HepG2 (cell line): ENCODE results near the gene CMTM2. TPM values are rescaled to one million over a fixed set of nuclear protein-coding genes. Genes with fewer than 3 reads are reported as not detected.

Experiments
- ATAC-seq: fragments of 200-7000 bp; cut with Tn5 transposase; 3 replicates; pipeline ENCODE4 v1.9.1; 2020; ENCODE audit warnings: mild to moderate bottlenecking, moderate library complexity
- BruUV-seq: library from RNA; stranded (reverse); fragments of 400-500 nt; replicated peaks from 2 replicates; lab custom pipeline; 2021; lab: Mats Ljungman, UMichigan
- CTCF ChIA-PET: fragments of 300-600 bp; formaldehyde crosslinking; extraction: SDS; loops from one replicate; lab custom pipeline; 2021; ENCODE audit warnings: low total read pairs, inconsistent platforms, low intra/inter-chr PET ratio; lab: Yijun Ruan, JAX
- POLR2A ChIA-PET: fragments of 350-600 bp; sonication (Branson Sonifier 250); formaldehyde crosslinking; loops from one replicate; lab custom pipeline; 2020; ENCODE audit warnings: antibody characterized with exemption, inconsistent platforms; lab: Yijun Ruan, JAX
- DNase-seq: peaks from one replicate; pipeline ENCODE4 v3.0.0-alpha.2; 2015; ENCODE audit warnings: low spot score
- FAIRE-seq: peaks from 3 replicates; lab custom pipeline; 2011; peaks lifted over from hg19 to GRCh38; lab: Jason Lieb, UNC
- H2AFZ ChIP-seq: one replicate; pipeline ENCODE4 v1.6.1; 2011; ENCODE audit warnings: low read length, inconsistent platforms
- H3K27ac ChIP-seq: fragments of 300-600 bp; 3 replicates; pipeline ENCODE4 v1.8.0; 2011; ENCODE audit warnings: mixed run types, mild to moderate bottlenecking, mixed read lengths, low read length, inconsistent platforms; ENCODE audit not compliant: insufficient read depth; ENCODE audit errors: extremely low read length
- H3K27me3 ChIP-seq, 2 experiments: fragments of 200-600 bp in 1 of 2; 2 replicates in 1 of 2; 3 replicates in 1 of 2; pipeline versions ENCODE4 v1.6.0 to v1.8.0; 2011; ENCODE audit warnings: low read length in 2 of 2, mild to moderate bottlenecking in 2 of 2, moderate library complexity in 2 of 2, inconsistent platforms in 1 of 2; ENCODE audit not compliant: insufficient read depth in 2 of 2, control insufficient read depth in 1 of 2
- H3K36me3 ChIP-seq, 2 experiments: fragments of 200-600 bp in 1 of 2; replicated peaks in 1 of 2; 2 replicates in 1 of 2; 3 replicates in 1 of 2; pipeline versions ENCODE4 v1.5.1 to v1.8.0; 2011; ENCODE audit warnings: low read length in 2 of 2, inconsistent platforms in 1 of 2; ENCODE audit not compliant: insufficient read depth in 2 of 2, control insufficient read depth in 1 of 2
- H3K4me1 ChIP-seq: 2 replicates; pipeline ENCODE4 v1.5.1; 2012; ENCODE audit warnings: low read length, inconsistent platforms; ENCODE audit not compliant: insufficient read depth
- H3K4me2 ChIP-seq: 2 replicates; pipeline ENCODE4 v1.6.0; 2011; ENCODE audit warnings: low read depth, low read length, inconsistent platforms
- H3K4me3 ChIP-seq, 3 experiments: fragments of 200-600 bp in 1 of 3; sonication (generic), shearing (Covaris generic) in 1 of 3; replicated peaks in 1 of 3; 2 replicates each; pipeline ENCODE4 v1.5.1; 2011 to 2016; ENCODE audit warnings: low read length in 3 of 3, inconsistent platforms in 2 of 3, low read depth in 2 of 3, mild to moderate bottlenecking in 2 of 3, control low read depth in 1 of 3, mixed read lengths in 1 of 3; ENCODE audit not compliant: insufficient read depth in 1 of 3
- H3K79me2 ChIP-seq: one replicate; pipeline ENCODE4 v1.6.1; 2011; ENCODE audit warnings: low read length, inconsistent platforms; ENCODE audit not compliant: insufficient read depth
- H3K9ac ChIP-seq: 2 replicates; pipeline ENCODE4 v1.6.0; 2011; ENCODE audit warnings: mild to moderate bottlenecking, low read depth, low read length, inconsistent platforms; ENCODE audit not compliant: insufficient read depth
- H3K9me3 ChIP-seq: 2 replicates; pipeline ENCODE4 v1.5.1; 2012; ENCODE audit warnings: mild to moderate bottlenecking, low read length
- H4K20me1 ChIP-seq: 2 replicates; pipeline ENCODE4 v1.6.0; 2011; ENCODE audit warnings: inconsistent platforms, mild to moderate bottlenecking, low read length, moderate library complexity; ENCODE audit not compliant: insufficient read depth
- DPF2 ChIP-seq: sonication (generic); formaldehyde crosslinking; IDR thresholded peaks from 2 replicates; pipeline ENCODE4 v1.4.0; 2020; ENCODE audit warnings: mild to moderate bottlenecking, low read depth, missing genetic modification reagents, borderline replicate concordance
- HDAC2 ChIP-seq: sonication (generic); formaldehyde crosslinking; IDR thresholded peaks from 2 replicates; pipeline ENCODE4 v1.4.0; 2020; ENCODE audit warnings: missing genetic modification reagents
- HOXD1 ChIP-seq: sonication (generic); formaldehyde crosslinking; IDR thresholded peaks from 2 replicates; pipeline ENCODE4 v1.5.0; 2020; ENCODE audit warnings: missing genetic modification reagents
- KAT2B ChIP-seq: fragments of 150-350 bp; IDR thresholded peaks from 2 replicates; pipeline ENCODE4 v1.6.1; 2014; ENCODE audit warnings: low read depth, low read length, borderline replicate concordance
- MBD4 ChIP-seq: IDR thresholded peaks from 2 replicates; pipeline ENCODE4 v1.6.1; 2012; ENCODE audit warnings: low read length, inconsistent platforms, borderline replicate concordance
- MBNL3 ChIP-seq: fragments of 250-450 bp; sonication (Bioruptor Pico); conservative IDR thresholded peaks from 2 replicates; pipeline ENCODE4 v1.8.0; 2022; ENCODE audit warnings: mild to moderate bottlenecking, inconsistent platforms
- PHF20 ChIP-seq: sonication (generic); formaldehyde crosslinking; IDR thresholded peaks from 2 replicates; pipeline ENCODE4 v1.5.0; 2020; ENCODE audit warnings: mild to moderate bottlenecking, missing genetic modification reagents
- SIN3A ChIP-seq: IDR thresholded peaks from 2 replicates; pipeline ENCODE4 v1.6.1; 2011; ENCODE audit warnings: low read depth, mild to moderate bottlenecking, control low read depth, low read length, borderline replicate concordance
- SP1 ChIP-seq, 2 experiments: fragments of 450-650 bp in 1 of 2; sonication (generic) in 1 of 2; formaldehyde crosslinking in 1 of 2; IDR thresholded peaks; 2 replicates each; pipeline versions ENCODE4 v1.4.0 to v1.6.1; 2016 to 2020; ENCODE audit warnings: missing genetic modification reagents in 1 of 2
- ZC3H13 ChIP-seq: sonication (generic); formaldehyde crosslinking; IDR thresholded peaks from 2 replicates; pipeline ENCODE4 v1.8.1; 2023; ENCODE audit warnings: mild to moderate bottlenecking, missing genetic modification reagents, moderate library complexity
- ZNF772 ChIP-seq: sonication (generic); formaldehyde crosslinking; IDR thresholded peaks from 2 replicates; pipeline ENCODE4 v1.5.0; 2020; ENCODE audit warnings: mild to moderate bottlenecking, missing genetic modification reagents
- WGBS: methylation state at CpG from one replicate; pipeline ENCODE4 v1.1.6; 2017; ENCODE audit warnings: low lambda C conversion rate; 5-methylcytosine and 5-hydroxymethylcytosine counted together
- in situ Hi-C: cut with HindIII; loops from 2 replicates; pipeline ENCODE4 v1.10.0; 2017; ENCODE audit warnings: low pct_unique_long_range_greater_than_20kb; ENCODE audit not compliant: extremely low pct_ligation_motif_present
- intact Hi-C: fragments of 100-400 bp; cut with micrococcal nuclease; formaldehyde crosslinking; loops from one replicate; pipeline ENCODE4 v1.10.0; 2022; ENCODE audit not compliant: unreplicated experiment
- polyA plus RNA-seq, 8 experiments: library from polyadenylated mRNA; depleted of rRNA in 3 of 8; stranded (reverse) in 7 of 8; unstranded in 1 of 8; fragments of >200 nt; fragmentation: Illumina TruSeq in 4 of 8; extraction: Trizol in 4 of 8; gene quantifications; 2 replicates each; pipeline versions ENCODE4 v1.2.1 to v1.2.3, GENCODE V29; 2011 to 2016; ENCODE audit warnings: low read depth in 4 of 8, missing spikeins in 1 of 8, mixed read lengths in 1 of 8; ENCODE audit not compliant: insufficient read depth in 1 of 8
- total RNA-seq, 5 experiments: library from RNA; depleted of rRNA; stranded (reverse); fragments of >200 nt; fragmentation: Illumina TruSeq; extraction: Trizol; gene quantifications; 2 replicates each; pipeline ENCODE4 v1.2.3, GENCODE V29; 2016; ENCODE audit warnings: low read depth in 1 of 5
- TF ChIP-seq, protein P1 (sequence below): sonication (generic); formaldehyde crosslinking; IDR thresholded peaks from 2 replicates; pipeline ENCODE4 v1.5.1; 2020; ENCODE audit warnings: mild to moderate bottlenecking, missing genetic modification reagents
- TF ChIP-seq, protein P2 (sequence below): sonication (generic); formaldehyde crosslinking; IDR thresholded peaks from 2 replicates; pipeline ENCODE4 v1.8.1; 2023; ENCODE audit warnings: mild to moderate bottlenecking, missing genetic modification reagents
- TF ChIP-seq, protein P3 (sequence below): sonication (generic); formaldehyde crosslinking; IDR thresholded peaks from 2 replicates; pipeline ENCODE4 v1.5.0; 2020; ENCODE audit warnings: mild to moderate bottlenecking, missing genetic modification reagents, borderline replicate concordance
- TF ChIP-seq, protein P4 (sequence below): sonication (generic); formaldehyde crosslinking; IDR thresholded peaks from 2 replicates; pipeline ENCODE4 v1.5.1; 2020; ENCODE audit warnings: missing genetic modification reagents, mild to moderate bottlenecking, borderline replicate concordance

Gene CMTM2
- total and polyA plus RNA-seq, 2 of the 13 experiments (the other 11 are each of a cell fraction or from before 2014, with no cell fraction given) = not detected

DNA sequence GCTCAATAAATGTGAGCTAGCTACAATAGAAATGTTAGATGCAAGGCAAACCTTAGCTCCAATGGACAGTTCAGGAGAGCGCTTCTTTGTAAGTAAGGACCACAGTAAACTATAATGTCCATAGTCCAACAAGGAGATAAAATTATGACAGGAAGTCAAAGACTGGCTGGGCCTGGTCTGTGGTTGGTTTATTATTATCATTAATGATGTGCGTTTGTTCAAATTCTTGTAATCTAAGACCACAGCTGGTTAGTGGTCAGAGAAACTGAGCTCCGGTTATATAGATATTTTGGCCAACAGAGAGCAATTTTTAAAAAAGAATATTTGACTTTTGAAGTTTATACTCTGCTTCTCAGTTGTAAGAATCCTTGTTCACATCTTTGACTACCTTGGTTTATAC, 4.7 kb upstream of the CMTM2 start (continued):
- TF ChIP-seq, protein P1, sequence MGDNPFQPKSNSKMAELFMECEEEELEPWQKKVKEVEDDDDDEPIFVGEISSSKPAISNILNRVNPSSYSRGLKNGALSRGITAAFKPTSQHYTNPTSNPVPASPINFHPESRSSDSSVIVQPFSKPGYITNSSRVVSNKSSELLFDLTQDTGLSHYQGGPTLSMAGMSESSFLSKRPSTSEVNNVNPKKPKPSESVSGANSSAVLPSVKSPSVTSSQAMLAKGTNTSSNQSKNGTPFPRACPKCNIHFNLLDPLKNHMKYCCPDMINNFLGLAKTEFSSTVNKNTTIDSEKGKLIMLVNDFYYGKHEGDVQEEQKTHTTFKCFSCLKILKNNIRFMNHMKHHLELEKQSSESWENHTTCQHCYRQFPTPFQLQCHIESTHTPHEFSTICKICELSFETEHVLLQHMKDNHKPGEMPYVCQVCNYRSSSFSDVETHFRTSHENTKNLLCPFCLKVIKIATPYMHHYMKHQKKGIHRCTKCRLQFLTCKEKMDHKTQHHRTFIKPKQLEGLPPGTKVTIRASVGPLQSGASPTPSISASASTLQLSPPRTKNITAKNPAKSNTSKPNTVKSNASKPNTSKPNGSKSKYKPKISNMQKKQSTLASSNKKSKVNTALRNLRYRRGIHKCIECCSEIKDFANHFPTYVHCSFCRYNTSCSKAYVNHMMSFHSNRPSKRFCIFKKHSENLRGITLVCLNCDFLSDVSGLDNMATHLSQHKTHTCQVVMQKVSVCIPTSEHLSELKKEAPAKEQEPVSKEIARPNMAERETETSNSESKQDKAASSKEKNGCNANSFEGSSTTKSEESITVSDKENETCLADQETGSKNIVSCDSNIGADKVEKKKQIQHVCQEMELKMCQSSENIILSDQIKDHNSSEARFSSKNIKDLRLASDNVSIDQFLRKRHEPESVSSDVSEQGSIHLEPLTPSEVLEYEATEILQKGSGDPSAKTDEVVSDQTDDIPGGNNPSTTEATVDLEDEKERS (CRISPR knock-in tag) = no peak
- TF ChIP-seq SP1 (IDR thresholded peaks at IDR 0.05) = no peak
- no peak for TF ChIP-seq SP1 (CRISPR knock-in tag; IDR thresholded peaks at IDR 0.05)
- no peak for TF ChIP-seq SIN3A
- TF ChIP-seq, protein P2, sequence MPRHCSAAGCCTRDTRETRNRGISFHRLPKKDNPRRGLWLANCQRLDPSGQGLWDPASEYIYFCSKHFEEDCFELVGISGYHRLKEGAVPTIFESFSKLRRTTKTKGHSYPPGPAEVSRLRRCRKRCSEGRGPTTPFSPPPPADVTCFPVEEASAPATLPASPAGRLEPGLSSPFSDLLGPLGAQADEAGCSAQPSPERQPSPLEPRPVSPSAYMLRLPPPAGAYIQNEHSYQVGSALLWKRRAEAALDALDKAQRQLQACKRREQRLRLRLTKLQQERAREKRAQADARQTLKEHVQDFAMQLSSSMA (CRISPR knock-in tag) = no peak
- TF ChIP-seq MBD4 = no peak
- TF ChIP-seq HOXD1 (CRISPR knock-in tag) = no peak

DNA sequence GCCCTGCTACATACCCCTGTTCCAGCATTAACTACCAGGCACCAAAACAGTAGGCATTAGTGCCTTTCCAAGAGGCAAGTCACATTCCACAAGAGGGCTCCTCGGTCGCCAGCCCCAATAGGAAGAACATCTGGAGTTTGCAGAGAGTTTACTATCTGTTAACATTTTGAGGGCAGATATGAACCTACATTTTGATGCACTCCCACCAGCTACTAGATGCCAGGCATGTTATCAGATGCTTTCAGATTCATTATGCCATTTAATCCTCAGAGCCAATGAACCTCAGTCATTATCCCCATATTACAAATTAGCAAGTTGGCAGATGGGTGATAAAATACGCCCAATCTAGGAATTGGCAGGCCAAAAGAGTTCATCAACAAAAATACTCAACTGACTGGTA, 4.2 kb upstream of the CMTM2 start:
- Histone ChIP-seq H4K20me1 (no peaks in the 10 kb centered on the region), H3K9me3 (no peaks in the 10 kb centered on the region), H3K4me2 (no peak overlapping the region), H3K4me3 (no peak overlapping the region), H3K36me3 (no peaks in the 10 kb centered on the region), H3K79me2 (no peaks in the 10 kb centered on the region), H3K27me3 (peaks cover 0 to 14% of the 10 kb centered on the region in 2 experiments; a peak in 2 of 5 replicates), H3K27ac (no peak overlapping the region), H2AFZ (no peak overlapping the region), H3K4me1 (no peaks in the 10 kb centered on the region), H3K9ac (no peak overlapping the region)
- FAIRE-seq = no peak
- in situ Hi-C loops = no loop called here
- no TSS peak for BruUV-seq
- CTCF ChIA-PET = no interaction called here
- POLR2A ChIA-PET = no interaction called here
- intact Hi-C loops = no loop called here
- no peak for ATAC-seq
- DNase-seq = no peak
- WGBS = 62% methylated on average over 3 of the region's 3 CpGs
- TF ChIP-seq PHF20 (CRISPR knock-in tag) (no peak), ZC3H13 (CRISPR knock-in tag) (no peak), KAT2B (no peak), ZNF772 (no peak), DPF2 (CRISPR knock-in tag) (no peak), HDAC2 (CRISPR knock-in tag) (no peak), MBNL3 (no peak)
- TF ChIP-seq, protein P3, sequence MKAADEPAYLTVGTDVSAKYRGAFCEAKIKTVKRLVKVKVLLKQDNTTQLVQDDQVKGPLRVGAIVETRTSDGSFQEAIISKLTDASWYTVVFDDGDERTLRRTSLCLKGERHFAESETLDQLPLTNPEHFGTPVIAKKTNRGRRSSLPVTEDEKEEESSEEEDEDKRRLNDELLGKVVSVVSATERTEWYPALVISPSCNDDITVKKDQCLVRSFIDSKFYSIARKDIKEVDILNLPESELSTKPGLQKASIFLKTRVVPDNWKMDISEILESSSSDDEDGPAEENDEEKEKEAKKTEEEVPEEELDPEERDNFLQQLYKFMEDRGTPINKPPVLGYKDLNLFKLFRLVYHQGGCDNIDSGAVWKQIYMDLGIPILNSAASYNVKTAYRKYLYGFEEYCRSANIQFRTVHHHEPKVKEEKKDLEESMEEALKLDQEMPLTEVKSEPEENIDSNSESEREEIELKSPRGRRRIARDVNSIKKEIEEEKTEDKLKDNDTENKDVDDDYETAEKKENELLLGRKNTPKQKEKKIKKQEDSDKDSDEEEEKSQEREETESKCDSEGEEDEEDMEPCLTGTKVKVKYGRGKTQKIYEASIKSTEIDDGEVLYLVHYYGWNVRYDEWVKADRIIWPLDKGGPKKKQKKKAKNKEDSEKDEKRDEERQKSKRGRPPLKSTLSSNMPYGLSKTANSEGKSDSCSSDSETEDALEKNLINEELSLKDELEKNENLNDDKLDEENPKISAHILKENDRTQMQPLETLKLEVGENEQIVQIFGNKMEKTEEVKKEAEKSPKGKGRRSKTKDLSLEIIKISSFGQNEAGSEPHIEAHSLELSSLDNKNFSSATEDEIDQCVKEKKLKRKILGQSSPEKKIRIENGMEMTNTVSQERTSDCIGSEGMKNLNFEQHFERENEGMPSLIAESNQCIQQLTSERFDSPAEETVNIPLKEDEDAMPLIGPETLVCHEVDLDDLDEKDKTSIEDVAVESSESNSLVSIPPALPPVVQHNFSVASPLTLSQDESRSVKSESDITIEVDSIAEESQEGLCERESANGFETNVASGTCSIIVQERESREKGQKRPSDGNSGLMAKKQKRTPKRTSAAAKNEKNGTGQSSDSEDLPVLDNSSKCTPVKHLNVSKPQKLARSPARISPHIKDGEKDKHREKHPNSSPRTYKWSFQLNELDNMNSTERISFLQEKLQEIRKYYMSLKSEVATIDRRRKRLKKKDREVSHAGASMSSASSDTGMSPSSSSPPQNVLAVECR (CRISPR knock-in tag) = no peak
- TF ChIP-seq, protein P4, sequence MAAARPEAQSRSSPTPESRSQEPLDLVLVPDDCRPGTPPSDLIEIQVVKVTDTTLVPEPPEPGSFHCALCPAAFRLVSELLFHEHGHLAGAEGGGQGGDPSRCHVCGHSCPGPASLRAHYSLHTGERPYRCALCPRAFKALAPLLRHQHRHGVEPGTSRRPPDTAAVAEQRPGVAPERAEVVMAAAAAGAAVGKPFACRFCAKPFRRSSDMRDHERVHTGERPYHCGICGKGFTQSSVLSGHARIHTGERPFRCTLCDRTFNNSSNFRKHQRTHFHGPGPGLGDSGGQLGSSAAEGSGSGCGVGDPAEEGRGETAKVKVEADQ (CRISPR knock-in tag) = no peak
